GM13976 (cell line): ENCODE results near the gene SLC35E3.

Source experiments
- DNase-seq: peaks from one replicate; pipeline ENCODE4 v3.0.0; 2012; ENCODE audit warnings: low spot score
- CTCF ChIP-seq: IDR thresholded peaks from 2 replicates; pipeline ENCODE4 v1.5.1; 2012; ENCODE audit warnings: borderline replicate concordance, mild to moderate bottlenecking; ENCODE audit not compliant: insufficient read depth; ENCODE audit errors: extremely low read depth, missing control alignments, control extremely low read depth
- in situ Hi-C: fragments of 300-500 bp; cut with MboI; formaldehyde crosslinking; loops from one replicate; pipeline ENCODE4 v1.12.0; 2022; ENCODE audit warnings: low sequenced_read_pairs, mixed read lengths, inconsistent platforms; ENCODE audit not compliant: unreplicated experiment

Gene SLC35E3

GRCh38 chr12:68828672-68829068 lies 82.7 kb downstream of the SLC35E3 start:
- no peak for TF ChIP-seq CTCF
- in situ Hi-C loops, result no loop called here
- no peak for DNase-seq
